Activated T-cell treated with anti-CD3 and anti-CD28 coated beads for 24 hours (primary cell): ENCODE data around the gene AKAP8L.

Source experiments
- DNase-seq: peaks from one replicate; pipeline ENCODE4 v3.0.0-alpha.2; 2020; ENCODE audit warnings: low read depth

AKAP8L gene, protein sequence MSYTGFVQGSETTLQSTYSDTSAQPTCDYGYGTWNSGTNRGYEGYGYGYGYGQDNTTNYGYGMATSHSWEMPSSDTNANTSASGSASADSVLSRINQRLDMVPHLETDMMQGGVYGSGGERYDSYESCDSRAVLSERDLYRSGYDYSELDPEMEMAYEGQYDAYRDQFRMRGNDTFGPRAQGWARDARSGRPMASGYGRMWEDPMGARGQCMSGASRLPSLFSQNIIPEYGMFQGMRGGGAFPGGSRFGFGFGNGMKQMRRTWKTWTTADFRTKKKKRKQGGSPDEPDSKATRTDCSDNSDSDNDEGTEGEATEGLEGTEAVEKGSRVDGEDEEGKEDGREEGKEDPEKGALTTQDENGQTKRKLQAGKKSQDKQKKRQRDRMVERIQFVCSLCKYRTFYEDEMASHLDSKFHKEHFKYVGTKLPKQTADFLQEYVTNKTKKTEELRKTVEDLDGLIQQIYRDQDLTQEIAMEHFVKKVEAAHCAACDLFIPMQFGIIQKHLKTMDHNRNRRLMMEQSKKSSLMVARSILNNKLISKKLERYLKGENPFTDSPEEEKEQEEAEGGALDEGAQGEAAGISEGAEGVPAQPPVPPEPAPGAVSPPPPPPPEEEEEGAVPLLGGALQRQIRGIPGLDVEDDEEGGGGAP

DNA sequence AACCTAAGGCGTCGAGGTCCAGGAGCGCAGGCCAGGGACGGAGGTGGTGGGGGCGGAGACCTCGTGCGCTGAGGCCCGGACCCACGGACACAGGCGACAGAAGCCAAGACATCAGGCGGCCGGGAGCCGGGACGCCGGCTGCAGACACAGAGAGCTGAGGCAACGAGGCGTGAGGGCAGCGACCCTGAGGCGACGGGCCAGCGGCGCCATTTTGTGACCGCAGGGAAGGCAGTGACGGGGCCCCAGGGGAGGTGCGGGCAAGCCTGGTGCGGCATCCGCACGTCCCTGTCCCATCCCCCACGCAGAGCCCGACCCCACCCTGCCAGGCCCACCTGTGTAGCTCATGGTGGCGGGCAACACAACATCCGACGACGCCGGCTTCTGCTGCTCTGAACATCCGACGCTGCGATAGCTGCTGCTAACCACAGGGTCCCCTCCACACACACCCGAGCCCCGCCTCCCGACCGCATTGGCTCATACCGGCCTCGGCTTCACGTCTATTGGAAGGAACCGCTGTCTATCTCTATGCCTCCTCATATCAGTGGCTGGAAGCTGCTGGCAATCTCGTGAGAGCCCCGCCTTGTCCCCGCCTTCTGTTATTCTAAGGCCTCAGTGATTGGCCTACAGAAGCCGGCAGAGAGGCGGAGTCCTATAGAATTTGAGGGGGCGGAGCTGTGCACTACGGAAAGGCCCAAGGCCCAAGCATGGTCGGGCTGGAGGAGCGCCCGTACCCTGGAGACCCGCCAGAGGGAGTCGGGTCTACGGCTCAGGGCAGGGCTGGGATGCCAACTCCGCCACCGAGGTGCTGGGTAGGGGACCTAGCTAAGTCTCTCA is at the start of gene AKAP8L:
Gene AKAP8L (minus strand): TSS at position 410 of the 834 bp plus-strand sequence. CDS start 65 bp downstream, at position 345.
- peak; percentile 98 for DNase-seq

DNA sequence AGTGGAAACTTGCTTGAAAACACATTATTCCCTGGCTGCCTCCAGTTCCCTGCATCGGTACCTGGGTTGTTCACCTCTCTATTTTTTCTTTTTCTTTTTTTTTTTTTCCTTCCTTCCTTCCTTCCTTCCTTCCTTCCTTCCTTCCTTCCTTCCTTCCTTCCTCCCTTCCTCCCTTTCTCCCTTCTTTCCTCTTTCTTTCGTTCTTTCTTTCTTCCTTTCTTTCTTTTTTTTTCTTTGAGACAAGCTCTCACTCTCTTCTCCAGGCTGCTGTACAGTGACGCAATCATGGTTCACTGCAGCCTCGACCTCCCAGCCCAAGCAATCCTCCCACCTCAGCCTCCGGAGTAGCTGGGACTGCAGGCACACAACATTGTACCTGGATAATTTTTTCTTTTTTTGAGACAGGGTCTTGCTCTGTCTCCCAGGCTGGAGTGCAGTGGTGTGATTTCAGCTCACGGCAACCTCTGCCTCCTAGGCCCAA is 49.0 kb upstream of the AKAP8L start:
- DNase-seq, result no peak

- DNase-seq, result peak; percentile 41
Measured at GRCh38 chr19:15466851-15467733, 48.3 kb upstream of the AKAP8L start.

- DNase-seq, result peak; percentile 57
Measured at GRCh38 chr19:15464394-15465385, 45.9 kb upstream of the AKAP8L start, which contains the start of gene RASAL3. Gene RASAL3, minus strand, starts transcription at chr19:15464544. Its CDS starts 186 bp downstream, at chr19:15464358.

DNA sequence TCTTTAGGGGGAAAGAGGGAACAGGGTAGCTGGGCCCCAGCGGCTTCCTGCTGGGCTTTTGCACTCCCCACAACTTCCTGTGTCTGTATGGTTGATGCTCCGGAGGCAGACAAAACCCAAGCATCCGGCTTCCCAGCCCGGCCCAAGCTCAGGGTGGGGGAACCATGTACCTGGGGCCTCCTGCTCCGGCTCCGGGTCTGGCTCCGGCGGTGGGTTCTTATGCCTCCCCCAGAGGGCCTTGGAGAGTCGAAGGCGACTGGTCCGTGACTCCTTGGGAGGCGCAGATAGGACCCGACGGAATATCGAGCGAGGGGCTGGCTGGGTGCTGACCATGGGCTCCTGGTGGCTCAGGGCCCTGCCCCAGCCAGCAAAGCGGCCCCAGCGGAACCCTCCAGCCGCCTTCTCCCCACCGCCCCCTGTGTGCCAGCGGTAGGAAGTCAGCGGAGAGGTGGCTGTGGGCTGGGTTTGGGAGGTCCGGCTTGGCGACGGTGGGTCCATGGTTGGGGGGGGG is 45.1 kb upstream of the AKAP8L start:
- DNase-seq, result peak; percentile 69

GRCh38 chr19:15461694-15462093 is 42.9 kb upstream of the AKAP8L start:
- DNase-seq, result no peak

- DNase-seq, result no peak
Measured at GRCh38 chr19:15457701-15458484, 39.1 kb upstream of the AKAP8L start.

GRCh38 chr19:15456871-15457700 is 38.3 kb upstream of the AKAP8L start:
- no peak for DNase-seq

GRCh38 chr19:15456441-15456840 is 37.7 kb upstream of the AKAP8L start:
- DNase-seq, result no peak

- no peak for DNase-seq
Measured at GRCh38 chr19:15455996-15456395, 37.2 kb upstream of the AKAP8L start.

DNA sequence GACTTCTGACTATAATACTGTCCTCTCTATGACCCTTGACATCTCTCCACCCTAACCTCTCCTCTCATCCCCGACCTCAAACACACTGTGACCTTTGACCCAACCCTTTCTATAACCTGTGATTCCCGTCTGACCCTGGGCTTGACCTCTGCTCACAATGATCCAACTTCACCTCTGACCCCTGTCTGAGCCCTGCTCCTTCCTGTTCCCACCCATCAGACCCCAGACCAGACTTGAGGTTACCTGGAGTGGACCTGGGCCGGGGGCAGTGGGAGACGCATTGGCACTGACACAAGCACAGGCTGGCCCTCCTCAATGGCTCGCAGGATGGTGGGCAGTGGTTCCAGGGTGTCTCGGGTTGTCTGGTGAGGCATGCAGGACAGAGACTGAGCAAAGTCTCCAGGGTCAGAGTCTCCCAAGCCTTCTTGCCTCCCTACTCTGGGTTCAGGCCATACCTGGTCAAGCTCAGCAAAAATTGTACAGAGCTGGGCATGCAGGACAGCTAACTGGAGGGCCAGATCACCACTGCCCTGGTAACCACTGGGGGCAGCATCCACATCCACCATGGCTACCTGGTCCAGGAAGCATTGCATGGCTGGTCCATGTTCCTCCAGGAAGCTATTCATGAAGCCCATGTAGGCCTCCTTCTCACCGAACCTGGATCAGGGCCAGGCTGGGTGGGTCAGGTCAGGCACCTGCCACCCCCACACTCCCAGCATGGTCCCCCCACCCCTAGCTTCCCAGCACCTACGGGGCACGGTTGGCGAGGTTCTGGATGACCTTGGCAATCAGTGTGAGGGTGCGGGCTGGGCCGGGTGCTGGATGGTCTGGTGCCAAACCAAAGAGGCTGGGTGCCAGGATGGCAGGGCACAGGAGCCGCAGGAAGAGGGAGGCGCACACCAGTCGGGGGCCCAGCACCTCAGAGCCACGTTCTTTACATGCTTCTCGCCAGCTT is 35.4 kb upstream of the AKAP8L start:
- DNase-seq, result no peak

- no peak for DNase-seq
Measured at GRCh38 chr19:15453091-15453578, 34.3 kb upstream of the AKAP8L start.

DNA sequence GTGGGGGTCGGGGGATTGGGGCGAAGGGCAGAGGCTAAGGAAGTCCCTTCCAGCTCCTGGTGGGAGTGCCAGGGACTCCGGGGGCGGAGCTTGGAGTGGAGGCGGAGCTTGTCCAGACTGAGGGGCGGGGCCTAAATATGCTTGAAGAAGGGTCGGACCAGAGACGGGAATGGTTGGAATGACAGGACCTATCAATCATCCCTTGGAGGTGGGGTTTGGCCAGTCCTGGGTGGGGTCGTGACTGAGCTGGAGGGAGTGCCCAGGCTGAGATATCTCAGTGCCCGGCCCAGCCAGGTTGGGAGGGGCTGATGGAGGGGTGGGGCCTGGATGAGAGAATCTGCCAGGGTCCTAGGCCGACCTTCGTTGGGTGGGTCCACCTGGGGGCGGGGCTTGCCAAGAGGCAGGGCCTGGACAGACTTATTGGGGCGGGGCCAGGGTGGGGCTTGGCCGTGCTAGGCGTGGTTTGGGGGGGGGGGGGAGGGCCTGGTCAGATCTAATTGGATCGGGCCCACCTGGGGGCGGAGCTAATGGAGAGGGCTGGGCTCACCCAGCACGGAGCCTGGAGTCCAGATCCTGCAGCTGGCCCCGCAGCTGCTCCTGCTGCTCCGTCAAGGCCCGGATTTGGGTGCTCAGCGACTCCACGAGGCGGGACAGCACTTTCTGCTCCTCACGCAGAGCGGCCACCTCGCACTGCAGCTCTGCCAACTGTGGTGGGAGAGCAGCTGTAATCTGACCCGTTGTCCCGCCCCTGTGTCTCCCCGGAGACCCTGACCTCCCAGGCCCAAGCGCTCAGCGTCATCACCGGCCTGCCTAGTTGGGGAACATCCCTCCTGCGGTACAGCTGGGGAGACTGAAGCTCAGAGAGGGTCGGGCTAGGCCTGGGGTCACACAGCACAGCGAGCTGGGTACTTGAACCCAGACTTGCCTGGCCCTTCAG is 33.6 kb upstream of the AKAP8L start:
- no peak for DNase-seq

DNA sequence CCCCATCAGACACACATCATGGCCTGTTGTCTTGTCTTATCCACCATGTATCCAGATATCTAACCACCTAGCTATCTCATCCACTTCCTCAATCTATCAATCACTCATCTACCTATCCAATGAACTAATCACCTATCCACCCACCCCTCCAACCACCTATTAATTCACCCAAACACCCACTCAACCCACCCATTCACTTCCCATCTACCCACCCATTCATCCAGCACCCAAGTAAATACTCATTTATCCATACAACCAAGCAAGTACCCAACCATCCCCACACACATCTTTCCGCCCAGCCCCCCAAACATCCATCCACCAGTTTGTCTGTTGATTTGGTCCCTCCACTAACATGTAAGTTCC is 31.7 kb upstream of the AKAP8L start:
- no peak for DNase-seq
